NCI-H2081 treated with DMSO at 0.1 percent for 48 hours (cell line): ENCODE data around the gene SLC6A1.

Experiments
- DNase-seq: peaks from one replicate; lab custom pipeline; 2025; lab: John Stamatoyannopoulos, UW

Gene SLC6A1

GRCh38 chr3:10993729-10994065, 1.1 kb downstream of the SLC6A1 start:
- DNase-seq: no peak

- no peak for DNase-seq
Observed at GRCh38 chr3:10994306-10994705, 1.8 kb downstream of the SLC6A1 start.

- DNase-seq: no peak
Observed at GRCh38 chr3:10995871-10996270, 3.3 kb downstream of the SLC6A1 start.

- no peak for DNase-seq
Observed at GRCh38 chr3:10996345-10997013, 3.9 kb downstream of the SLC6A1 start.

- no peak for DNase-seq
Observed at GRCh38 chr3:10997196-10997595, 4.6 kb downstream of the SLC6A1 start.

GRCh38 chr3:10998542-10998941, 6.0 kb downstream of the SLC6A1 start:
- DNase-seq: no peak

GRCh38 chr3:10999221-11000107, 6.9 kb downstream of the SLC6A1 start:
- no peak for DNase-seq

- no peak for DNase-seq
Observed at GRCh38 chr3:11000528-11000927, 8.0 kb downstream of the SLC6A1 start.

- DNase-seq: no peak
Observed at GRCh38 chr3:11001020-11001657, 8.6 kb downstream of the SLC6A1 start.

GRCh38 chr3:11001658-11002021, 9.1 kb downstream of the SLC6A1 start:
- no peak for DNase-seq

GRCh38 chr3:11002371-11002807, 9.8 kb downstream of the SLC6A1 start:
- DNase-seq: no peak

- no peak for DNase-seq
Observed at GRCh38 chr3:11004563-11004962, 12.0 kb downstream of the SLC6A1 start.

GRCh38 chr3:11005686-11006256, 13.2 kb downstream of the SLC6A1 start:
- no peak for DNase-seq

- no peak for DNase-seq
Observed at GRCh38 chr3:11006986-11007933, 14.7 kb downstream of the SLC6A1 start.

- DNase-seq: no peak
Observed at GRCh38 chr3:11009898-11010297, 17.4 kb downstream of the SLC6A1 start.

- no peak for DNase-seq
Observed at GRCh38 chr3:11010426-11011165, 18.0 kb downstream of the SLC6A1 start.

- no peak for DNase-seq
Observed at GRCh38 chr3:11014253-11014652, 21.7 kb downstream of the SLC6A1 start.

GRCh38 chr3:11014752-11015151, 22.2 kb downstream of the SLC6A1 start:
- no peak for DNase-seq

GRCh38 chr3:11015369-11015768, 22.8 kb downstream of the SLC6A1 start:
- no peak for DNase-seq

GRCh38 chr3:11016727-11017126, 24.2 kb downstream of the SLC6A1 start:
- DNase-seq: no peak
